Spleen (tissue), 11 donors: ENCODE results near the gene ARHGDIB. TPM values are rescaled to one million over a fixed set of nuclear protein-coding genes. Genes with fewer than 3 reads are reported as not detected.

Experiments used
- DNase-seq: peaks from one replicate; pipeline ENCODE4 v3.0.0-alpha.2; 2020
- H3K27ac ChIP-seq, 8 donors: fragments of 200-600 bp; sonication (generic) in 7 of 8; 1 replicate in 4 of 8; 2 replicates in 4 of 8; pipeline versions ENCODE4 v1.5.0 to v1.8.0; 2016 to 2021; ENCODE audit warnings: inconsistent platforms in 4 of 8, mild to moderate bottlenecking in 4 of 8, moderate library complexity in 1 of 8
- H3K27me3 ChIP-seq, 7 donors: fragments of 200-600 bp; sonication (generic) in 6 of 7; replicated peaks in 1 of 7; 1 replicate in 4 of 7; 2 replicates in 3 of 7; pipeline versions ENCODE4 v1.5.0 to v1.8.0; 2016 to 2021; ENCODE audit warnings: inconsistent platforms in 3 of 7, mild to moderate bottlenecking in 1 of 7
- H3K36me3 ChIP-seq, 6 donors: fragments of 200-600 bp; sonication (generic) in 5 of 6; 1 replicate in 4 of 6; 2 replicates in 2 of 6; pipeline versions ENCODE4 v1.5.0 to v1.8.0; 2016 to 2021; ENCODE audit warnings: inconsistent platforms in 2 of 6
- H3K4me1 ChIP-seq, 6 donors: fragments of 200-600 bp; sonication (generic) in 5 of 6; 1 replicate in 3 of 6; 2 replicates in 3 of 6; pipeline versions ENCODE4 v1.5.0 to v1.8.0; 2016 to 2021; ENCODE audit warnings: inconsistent platforms in 3 of 6
- H3K4me3 ChIP-seq, 8 donors: fragments of 200-600 bp; sonication (generic) in 7 of 8; 1 replicate in 4 of 8; 2 replicates in 4 of 8; pipeline versions ENCODE4 v1.5.0 to v1.8.0; 2016 to 2021; ENCODE audit warnings: inconsistent platforms in 4 of 8, mild to moderate bottlenecking in 4 of 8, moderate library complexity in 2 of 8
- H3K9me3 ChIP-seq, 8 donors: fragments of 200-600 bp; sonication (generic) in 7 of 8; 1 replicate in 4 of 8; 2 replicates in 4 of 8; pipeline versions ENCODE4 v1.5.0 to v1.8.0; 2016 to 2021; ENCODE audit warnings: inconsistent platforms in 4 of 8
- CTCF ChIP-seq, 11 experiments: fragments of 200-600 bp in 7 of 11; fragments of 450-650 bp in 4 of 11; sonication (generic) in 4 of 11; IDR thresholded peaks in 8 of 11; conservative IDR thresholded peaks in 3 of 11; 1 replicate in 7 of 11; 2 replicates in 4 of 11; pipeline versions ENCODE4 v1.4.0 to v1.8.0; 2016 to 2021; ENCODE audit warnings: antibody characterized with exemption in 11 of 11, inconsistent platforms in 4 of 11, mild to moderate bottlenecking in 1 of 11
- POLR2A ChIP-seq, 3 donors: fragments of 450-650 bp; IDR thresholded peaks; one replicate each; pipeline ENCODE4 v1.5.1; 2017; ENCODE audit warnings: antibody characterized with exemption in 3 of 3, mild to moderate bottlenecking in 1 of 3
- POLR2AphosphoS5 ChIP-seq, 3 donors: sonication (generic); formaldehyde crosslinking; IDR thresholded peaks; one replicate each; pipeline ENCODE4 v1.5.1; 2017; ENCODE audit warnings: antibody characterized with exemption in 3 of 3
- WGBS, 5 donors: extraction: QIAGEN DNeasy Blood & Tissue Kit in 3 of 5; methylation state at CpG; one replicate each; pipeline versions ENCODE4 v1.1.5 to v1.1.7; 2013 to 2018; 5-methylcytosine and 5-hydroxymethylcytosine counted together
- intact Hi-C: fragments of 100-400 bp; cut with DNase I; formaldehyde crosslinking; loops from one replicate; pipeline ENCODE4 v1.15.0; 2023; ENCODE audit warnings: low total_unique reads
- polyA plus RNA-seq, 3 donors: library from polyadenylated mRNA; stranded (reverse); fragments of 200-250 nt; gene quantifications; one replicate each; pipeline ENCODE4 v1.2.1, GENCODE V29; 2013
- total RNA-seq, 7 donors: library from RNA; depleted of rRNA in 3 of 7; stranded (reverse); fragments of >200 nt in 3 of 7; fragmentation: NEBNext Ultra II Directional in 4 of 7; extraction: Animal tissue kit (Norgen Biotek cat#: 25700) in 4 of 7; gene quantifications; one replicate each; pipeline versions ENCODE4 v1.1.0 to v1.2.1, GENCODE V29; 2016 to 2021
- donor health status: healthy with polysubstance abuse.
- donor health status: DM: no; HTN: no; CAD: no; lungs with moderate emphysema.
- donor health status: DM: no; HTN: no; CAD: no.
- donor health status: Bipolar disorder and iron deficiency.
- donor health status: healthy.
- donor health status: DM: no; HTN: no; CAD: no.
- donor health status: DM: yes; HTN: yes; CAD: no.

The ARHGDIB gene
- total and polyA plus RNA-seq, 10 donors = 537 to 1,063 (median 786) TPM

DNA sequence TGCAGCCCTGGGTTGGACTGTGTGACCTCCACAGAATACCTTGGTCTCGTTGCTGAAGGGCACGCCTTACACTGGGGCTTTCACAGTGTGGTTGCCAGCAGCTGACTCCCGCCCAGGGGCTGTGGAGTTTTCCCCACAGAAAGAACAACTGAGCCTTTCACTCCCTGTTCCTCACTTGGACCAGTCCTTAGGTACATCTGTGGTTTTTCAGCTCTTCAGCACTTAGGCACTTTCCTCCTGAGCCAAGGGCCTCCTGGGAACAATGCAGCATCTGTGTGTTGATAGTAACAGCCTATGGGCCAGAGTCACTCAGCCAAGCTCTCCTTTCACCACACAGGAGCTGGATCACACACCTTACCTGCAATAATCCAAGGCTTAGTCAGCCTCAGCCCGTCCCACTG is 48.0 kb downstream of the ARHGDIB start:
- DNase-seq = no peak
- 90 to 97% (median 93%) methylated on average over 4 of the region's 4 CpGs for WGBS, 5 donors
- H3K4me1 ChIP-seq = no peaks in the 10 kb centered on the region
- intact Hi-C loops = no loop called here
- H3K27me3 ChIP-seq = no peaks in the 10 kb centered on the region
- H3K27ac ChIP-seq = no peak overlapping the region
- peaks cover 0 to 73% (median 34%) of the 10 kb centered on the region in 6 donors for H3K36me3 ChIP-seq
- H3K4me3 ChIP-seq = no peak overlapping the region
- H3K9me3 ChIP-seq = peaks cover 0 to 4% (median 0%) of the 10 kb centered on the region in 8 donors
- no peak for TF ChIP-seq POLR2AphosphoS5 (IDR thresholded peaks at IDR 0.05)
- no peak for TF ChIP-seq POLR2A (IDR thresholded peaks at IDR 0.05)
- TF ChIP-seq CTCF (IDR thresholded peaks at IDR 0.05 in 8 of 11, conservative IDR thresholded peaks at IDR 0.05 in 3 of 11) = no peak

DNA sequence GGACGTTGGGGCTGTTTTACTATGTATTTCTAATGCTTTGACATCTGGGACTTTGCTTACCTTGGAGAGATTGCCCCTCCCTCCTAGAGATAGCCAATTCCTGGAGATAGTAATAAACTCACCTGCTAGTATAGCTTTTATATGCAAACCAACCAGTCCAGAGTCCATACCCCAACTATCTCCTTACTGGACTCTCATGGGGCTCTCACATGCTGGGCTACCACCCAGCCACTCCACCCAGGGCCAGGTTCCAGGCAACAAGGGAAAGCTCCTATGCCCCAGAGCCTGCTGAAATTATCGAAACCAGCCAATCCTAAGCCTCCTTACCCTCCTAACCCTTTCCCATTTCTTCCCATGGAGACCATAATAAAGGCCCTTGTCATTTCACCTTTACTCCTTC is 50.3 kb downstream of the ARHGDIB start:
- Histone ChIP-seq H3K4me1 (no peaks in the 10 kb centered on the region), H3K4me3 (no peak overlapping the region), H3K27me3 (no peaks in the 10 kb centered on the region), H3K27ac (no peak overlapping the region), H3K9me3 (peaks cover 0 to 4% (median 0%) of the 10 kb centered on the region in 8 donors), H3K36me3 (peaks cover 0 to 51% (median 22%) of the 10 kb centered on the region in 6 donors)
- WGBS, 5 donors = 44 to 90% (median 63%) methylated on average over 2 of the region's 2 CpGs
- intact Hi-C loops = no loop called here
- no peak for TF ChIP-seq POLR2A (IDR thresholded peaks at IDR 0.05)
- no peak for TF ChIP-seq POLR2AphosphoS5 (IDR thresholded peaks at IDR 0.05)
- TF ChIP-seq CTCF (IDR thresholded peaks at IDR 0.05 in 8 of 11, conservative IDR thresholded peaks at IDR 0.05 in 3 of 11) = no peak
- no peak for DNase-seq

- intact Hi-C loops = no loop called here
- peaks cover 0 to 4% (median 0%) of the 10 kb centered on the region in 8 donors for H3K9me3 ChIP-seq
- WGBS, 5 donors = 75 to 86% (median 83%) methylated on average over 5 of the region's 5 CpGs
- peaks cover 0 to 42% (median 18%) of the 10 kb centered on the region in 6 donors for H3K36me3 ChIP-seq
- H3K4me3 ChIP-seq = no peak overlapping the region
- TF ChIP-seq CTCF (IDR thresholded peaks at IDR 0.05 in 8 of 11, conservative IDR thresholded peaks at IDR 0.05 in 3 of 11) (no peak), POLR2A (IDR thresholded peaks at IDR 0.05) (no peak), POLR2AphosphoS5 (IDR thresholded peaks at IDR 0.05) (no peak)
- no peaks in the 10 kb centered on the region for H3K27me3 ChIP-seq
- H3K4me1 ChIP-seq = peaks cover 0 to 4% (median under 1%) of the 10 kb centered on the region in 6 donors
- H3K27ac ChIP-seq = no peak overlapping the region
- no peak for DNase-seq
These were observed 51.1 kb downstream of the ARHGDIB start for GRCh38 chr12:14910090-14910915.

- peaks cover 0 to 12% (median 2%) of the 10 kb centered on the region in 6 donors for H3K4me1 ChIP-seq
- no peak overlapping the region for H3K27ac ChIP-seq
- DNase-seq = no peak
- peaks cover 0 to 4% (median 0%) of the 10 kb centered on the region in 8 donors for H3K9me3 ChIP-seq
- peaks cover 0 to 19% (median 0%) of the 10 kb centered on the region in 6 donors for H3K36me3 ChIP-seq
- WGBS, 5 donors = 77 to 89% (median 82%) methylated on average over 1 of the region's 1 CpG
- no peak overlapping the region for H3K4me3 ChIP-seq
- no peaks in the 10 kb centered on the region for H3K27me3 ChIP-seq
- TF ChIP-seq CTCF (IDR thresholded peaks at IDR 0.05 in 8 of 11, conservative IDR thresholded peaks at IDR 0.05 in 3 of 11) (no peak), POLR2A (IDR thresholded peaks at IDR 0.05) (no peak), POLR2AphosphoS5 (IDR thresholded peaks at IDR 0.05) (no peak)
- intact Hi-C loops = no loop called here
These were observed 53.4 kb downstream of the ARHGDIB start for GRCh38 chr12:14907953-14908352.
